NCI-H1417 (cell line): ENCODE results near the gene SPATS2.
"Not testable (repeated sequence)": the region's sequence is repeated elsewhere in the genome, so short reads cannot be mapped to it uniquely, and the experiment has no call there.

Experiments
- DNase-seq, 3 experiments: peaks; one replicate each; lab custom pipeline; 2025; lab: John Stamatoyannopoulos, UW

SPATS2 gene

GRCh38 chr12:49367381-49368239 lies at the start of gene SPATS2:
TSS of gene SPATS2 (plus strand) at chr12:49367462. CDS start at chr12:49461013, 93,551 bp downstream.
- peak; percentile 53 to 90 (median 83) for DNase-seq

DNA sequence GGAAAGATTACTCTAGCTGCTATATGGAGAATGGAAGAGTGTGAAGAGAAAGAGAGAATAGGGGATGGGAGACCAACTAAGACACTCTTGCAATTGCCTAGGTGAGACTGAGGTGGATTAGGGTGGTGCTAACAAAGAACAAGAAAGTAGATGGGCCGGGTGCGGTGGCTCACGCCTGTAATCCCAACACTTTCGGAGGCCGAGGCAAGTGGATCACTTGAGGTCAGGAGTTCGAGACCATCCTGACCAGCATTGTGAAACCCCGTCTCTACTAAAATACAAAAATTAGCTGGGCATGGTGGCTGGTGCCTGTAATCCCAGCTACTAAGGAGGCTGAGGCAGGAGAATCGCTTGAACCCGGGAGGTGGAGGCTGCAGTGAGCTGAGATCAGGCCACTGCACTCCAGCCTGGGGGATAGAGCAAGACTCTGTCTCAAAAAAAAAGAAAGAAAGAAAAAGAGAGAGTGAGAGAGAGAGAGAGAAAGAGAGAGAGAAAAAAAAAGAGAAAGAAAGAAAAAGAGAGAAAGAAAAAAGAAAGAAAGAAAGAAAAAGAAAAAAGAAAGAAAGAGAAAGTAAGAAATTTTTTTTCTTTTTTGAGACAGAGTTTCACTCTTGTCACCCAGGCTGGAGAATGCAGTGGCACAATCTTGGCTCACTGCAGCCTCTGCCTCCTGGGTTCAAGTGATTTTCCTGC lies 46.7 kb upstream of the SPATS2 start:
- not testable (repeated sequence) for DNase-seq

- DNase-seq: no peak
Measured at GRCh38 chr12:49322367-49322707, 44.9 kb upstream of the SPATS2 start.

DNA sequence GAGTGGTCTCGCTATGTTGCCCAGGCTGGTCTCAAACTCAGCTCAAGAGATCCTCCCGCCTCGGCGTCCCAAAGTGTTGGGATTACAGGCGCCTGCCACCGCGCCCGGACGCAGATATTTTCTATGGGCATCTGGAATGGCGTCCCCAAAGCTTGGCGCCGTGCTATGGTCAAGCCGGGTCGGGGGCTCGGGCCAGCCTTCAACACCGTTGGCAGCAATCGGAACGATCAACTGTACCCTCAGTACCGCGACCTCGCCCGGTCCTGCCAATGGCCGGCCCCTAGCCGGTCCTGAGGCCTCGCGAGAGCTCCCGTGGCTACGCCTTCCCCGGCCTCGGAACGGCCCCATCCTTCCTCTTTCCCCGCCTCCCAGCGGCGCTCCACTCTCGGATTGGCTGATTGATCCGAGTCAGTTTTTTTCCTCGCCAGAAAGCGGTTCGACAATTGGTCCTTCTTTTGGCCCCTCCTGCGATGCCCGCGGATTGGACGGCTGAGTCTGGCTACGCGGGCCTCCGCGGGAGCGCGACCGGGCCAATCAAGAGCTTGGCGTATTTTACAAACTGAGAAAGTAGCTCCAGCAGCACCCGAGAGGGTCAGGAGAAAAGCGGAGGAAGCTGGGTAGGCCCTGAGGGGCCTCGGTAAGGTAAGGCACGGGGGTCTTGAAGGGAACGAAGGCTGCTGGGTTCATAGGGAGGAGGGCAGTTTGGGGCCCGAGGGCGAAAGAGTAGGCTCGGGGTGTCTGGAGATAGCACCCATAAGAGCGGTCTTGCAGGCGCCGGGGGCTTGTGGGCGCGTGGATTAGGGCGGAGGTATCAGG lies 44.3 kb upstream of the SPATS2 start, which contains the start of gene TROAP:
Gene TROAP, plus strand, starts transcription at position 548 of the 816 bp plus-strand sequence. CDS start 354 bp downstream, outside the sequence.
- peak; percentile 99 to 100 (median 99) for DNase-seq

DNA sequence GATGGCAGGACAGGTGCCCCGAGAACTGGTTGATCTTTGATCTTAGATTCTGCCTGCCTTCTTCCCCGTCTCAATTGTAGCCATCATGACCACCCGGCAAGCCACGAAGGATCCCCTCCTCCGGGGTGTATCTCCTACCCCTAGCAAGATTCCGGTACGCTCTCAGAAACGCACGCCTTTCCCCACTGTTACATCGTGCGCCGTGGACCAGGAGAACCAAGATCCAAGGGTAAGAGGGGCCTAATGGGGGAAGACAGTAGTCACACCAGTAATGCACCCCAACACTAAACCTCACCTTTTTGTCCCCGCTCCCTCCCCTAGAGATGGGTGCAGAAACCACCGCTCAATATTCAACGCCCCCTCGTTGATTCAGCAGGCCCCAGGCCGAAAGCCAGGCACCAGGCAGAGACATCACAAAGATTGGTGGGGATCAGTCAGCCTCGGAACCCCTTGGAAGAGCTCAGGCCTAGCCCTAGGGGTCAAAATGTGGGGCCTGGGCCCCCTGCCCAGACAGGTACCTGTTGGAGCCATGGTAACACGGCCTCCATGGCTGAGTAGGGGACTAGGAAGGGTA lies 43.7 kb upstream of the SPATS2 start:
- peak in 1 of 3 experiments; percentile 46 for DNase-seq

GRCh38 chr12:49325606-49326005 lies 41.7 kb upstream of the SPATS2 start:
- no peak for DNase-seq

DNA sequence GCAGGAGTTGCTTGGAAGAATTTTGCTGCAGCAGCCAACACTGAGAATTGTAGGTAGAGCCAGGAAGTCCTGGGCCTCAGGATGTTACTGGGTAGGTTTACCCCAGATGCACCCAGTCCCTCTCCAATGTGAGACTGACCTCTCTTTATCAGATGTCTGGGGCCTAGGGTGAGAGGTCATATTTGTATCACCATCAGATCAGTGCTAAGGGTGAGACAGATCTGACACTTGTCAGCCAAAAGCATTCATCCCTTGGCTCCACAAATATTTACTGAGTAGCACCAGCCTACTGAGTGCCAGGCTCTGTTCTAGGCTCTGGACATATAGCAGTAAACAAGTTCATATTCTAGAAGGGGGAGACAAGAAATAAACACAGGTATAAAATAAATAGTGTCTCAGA lies 39.9 kb upstream of the SPATS2 start:
- no peak for DNase-seq

DNA sequence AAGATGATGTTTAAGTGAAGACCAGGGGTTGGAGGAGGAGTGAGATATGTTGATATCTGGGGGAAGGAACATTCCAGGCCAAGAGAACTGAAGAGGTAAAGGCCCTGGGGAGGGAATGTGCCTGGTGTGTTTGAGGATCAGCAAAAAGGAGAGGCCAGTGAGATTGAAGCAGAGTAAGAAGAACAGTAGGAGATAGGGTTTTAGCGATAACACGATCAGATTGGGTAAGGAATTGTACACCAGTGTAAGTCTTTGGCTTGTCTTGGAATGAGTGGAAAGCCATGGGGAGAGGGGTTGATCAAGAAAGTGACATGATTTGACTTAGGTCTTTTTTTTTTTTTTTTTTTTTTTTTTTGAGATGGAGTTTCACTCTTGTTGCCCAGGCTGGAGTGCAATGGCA lies 39.4 kb upstream of the SPATS2 start:
- DNase-seq: no peak

GRCh38 chr12:49328816-49329215 lies 38.4 kb upstream of the SPATS2 start:
- DNase-seq: no peak

DNA sequence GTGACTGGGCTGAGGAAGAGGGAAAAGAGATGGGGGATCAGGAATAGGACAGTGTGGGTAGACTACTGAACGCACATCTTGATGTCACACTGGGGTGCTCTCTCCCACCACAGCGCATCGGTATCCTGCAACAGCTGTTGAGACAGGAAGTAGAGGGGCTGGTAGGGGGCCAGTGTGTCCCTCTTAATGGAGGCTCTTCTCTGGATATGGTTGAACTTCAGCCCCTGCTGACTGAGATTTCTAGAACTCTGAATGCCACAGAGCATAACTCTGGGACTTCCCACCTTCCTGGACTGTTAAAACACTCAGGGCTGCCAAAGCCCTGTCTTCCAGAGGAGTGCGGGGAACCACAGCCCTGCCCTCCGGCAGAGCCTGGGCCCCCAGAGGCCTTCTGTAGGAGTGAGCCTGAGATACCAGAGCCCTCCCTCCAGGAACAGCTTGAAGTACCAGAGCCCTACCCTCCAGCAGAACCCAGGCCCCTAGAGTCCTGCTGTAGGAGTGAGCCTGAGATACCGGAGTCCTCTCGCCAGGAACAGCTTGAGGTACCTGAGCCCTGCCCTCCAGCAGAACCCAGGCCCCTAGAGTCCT lies 37.1 kb upstream of the SPATS2 start:
- DNase-seq: no peak

DNA sequence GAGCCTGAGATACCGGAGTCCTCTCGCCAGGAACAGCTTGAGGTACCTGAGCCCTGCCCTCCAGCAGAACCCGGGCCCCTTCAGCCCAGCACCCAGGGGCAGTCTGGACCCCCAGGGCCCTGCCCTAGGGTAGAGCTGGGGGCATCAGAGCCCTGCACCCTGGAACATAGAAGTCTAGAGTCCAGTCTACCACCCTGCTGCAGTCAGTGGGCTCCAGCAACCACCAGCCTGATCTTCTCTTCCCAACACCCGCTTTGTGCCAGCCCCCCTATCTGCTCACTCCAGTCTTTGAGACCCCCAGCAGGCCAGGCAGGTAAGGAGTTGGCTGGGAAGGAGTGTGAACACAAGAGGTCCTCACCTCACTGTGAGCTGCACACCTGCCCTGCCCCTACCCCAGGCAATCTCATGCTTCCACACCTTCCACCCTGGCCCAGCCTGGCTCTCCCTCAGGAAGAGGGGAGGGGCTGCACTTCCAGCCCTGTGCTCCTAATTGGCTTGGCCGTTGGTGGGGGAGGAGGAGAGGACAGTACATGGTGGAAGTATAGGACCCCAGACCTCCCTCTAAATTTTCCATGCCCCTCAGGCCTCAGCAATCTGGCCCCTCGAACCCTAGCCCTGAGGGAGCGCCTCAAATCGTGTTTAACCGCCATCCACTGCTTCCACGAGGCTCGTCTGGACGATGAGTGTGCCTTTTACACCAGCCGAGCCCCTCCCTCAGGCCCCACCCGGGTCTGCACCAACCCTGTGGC lies 36.5 kb upstream of the SPATS2 start:
- DNase-seq: no peak

GRCh38 chr12:49331380-49332222 lies 35.7 kb upstream of the SPATS2 start:
- peak; percentile 14 to 58 (median 45) for DNase-seq

- DNase-seq: no peak
Measured at GRCh38 chr12:49332441-49332861, 34.8 kb upstream of the SPATS2 start.

DNA sequence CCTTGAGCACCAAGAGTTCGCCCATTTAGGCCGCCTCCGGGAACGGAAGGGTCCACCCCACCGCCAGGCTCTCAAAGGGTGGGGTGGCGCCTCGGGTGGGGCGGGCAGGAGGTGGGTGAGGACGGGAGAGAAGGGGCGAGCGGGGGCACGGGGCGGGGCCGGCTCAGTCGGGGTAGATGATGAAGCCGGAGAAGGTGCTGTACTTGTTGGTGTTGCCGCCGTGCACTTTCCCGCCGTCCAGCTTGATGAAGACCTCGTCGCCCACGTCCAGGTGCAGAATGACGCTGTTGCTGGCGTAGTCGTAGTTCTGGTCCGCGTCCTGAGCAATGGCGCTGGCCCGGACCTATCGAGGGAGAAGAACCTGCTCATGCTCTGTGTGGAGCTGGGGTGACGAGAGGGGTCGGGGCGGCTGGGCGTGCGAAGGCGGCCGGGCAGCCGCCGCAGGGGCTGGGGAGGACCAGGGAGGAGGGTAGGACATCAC lies 34.3 kb upstream of the SPATS2 start:
- no peak for DNase-seq

GRCh38 chr12:49333778-49334177 lies 33.5 kb upstream of the SPATS2 start:
- DNase-seq: not testable (repeated sequence)

- no peak for DNase-seq
Measured at GRCh38 chr12:49334226-49334625, 33.0 kb upstream of the SPATS2 start.

- no peak for DNase-seq
Measured at GRCh38 chr12:49334681-49335080, 32.6 kb upstream of the SPATS2 start.

DNA sequence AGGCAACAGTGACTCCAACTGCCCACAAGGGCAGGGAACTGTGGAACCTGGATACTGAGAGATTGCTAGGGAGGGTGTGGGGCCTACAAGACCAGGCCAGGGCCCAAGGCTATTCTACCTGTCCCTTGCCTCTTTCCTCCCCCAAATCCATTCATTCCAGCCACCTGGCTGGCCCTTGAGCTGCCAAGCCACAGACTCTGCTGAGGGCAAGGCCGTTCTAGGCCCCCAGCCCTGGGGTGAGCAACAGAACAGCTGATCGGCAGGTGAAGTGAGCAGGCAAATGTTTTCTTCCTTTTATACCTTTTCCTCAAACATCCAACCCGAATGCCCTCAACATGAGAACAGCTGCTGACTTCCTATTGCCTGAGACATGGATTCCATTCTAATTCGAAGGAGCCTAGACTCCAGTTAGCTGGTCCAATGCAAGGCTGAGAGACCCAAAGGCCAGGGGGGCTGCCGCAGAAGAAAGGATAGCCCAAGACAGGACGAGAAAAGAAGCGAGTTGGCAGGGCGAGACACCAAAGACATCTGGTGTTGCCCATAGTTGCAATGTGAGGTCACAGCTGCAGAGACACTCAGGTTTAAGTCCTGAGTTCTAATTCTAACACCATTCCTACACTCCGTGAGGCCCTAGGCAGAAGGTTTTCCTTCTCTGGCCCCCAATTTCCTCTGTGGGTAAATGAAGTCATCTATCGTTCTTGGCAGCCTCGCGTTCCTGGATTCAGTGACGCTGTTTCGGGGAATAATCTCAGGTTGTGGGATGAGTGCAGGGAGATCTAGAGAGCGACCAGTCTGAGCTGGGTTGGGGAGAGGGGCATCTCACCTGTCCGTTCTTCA lies 31.9 kb upstream of the SPATS2 start:
- DNase-seq: no peak
